GM18505 (cell line): ENCODE results near the gene INF2.

Experiments used
- ATAC-seq: cut with Tn5 transposase; IDR thresholded peaks from one replicate; pipeline ENCODE4 v1.9.1; 2021; ENCODE audit not compliant: unreplicated experiment
- POLR2A ChIP-seq: IDR thresholded peaks from 4 replicates; pipeline ENCODE4 v1.6.1; 2011; ENCODE audit warnings: borderline replicate concordance; ENCODE audit not compliant: insufficient read depth, insufficient read length; ENCODE audit errors: extremely low read depth

Gene INF2

GRCh38 chr14:104752423-104752734, 63.0 kb downstream of the INF2 start:
- TF ChIP-seq POLR2A = peak; percentile 47
- no peak for ATAC-seq

- peak; percentile 76 for TF ChIP-seq POLR2A
- peak; percentile 86 for ATAC-seq
Measured at GRCh38 chr14:104752735-104753527, 63.5 kb downstream of the INF2 start, which contains the start of gene SIVA1. SIVA1 (plus strand) TSS chr14:104753147; CDS start chr14:104753202, 55 bp downstream.

- ATAC-seq = no peak
- TF ChIP-seq POLR2A = no peak
Measured at GRCh38 chr14:104753528-104754212, 64.3 kb downstream of the INF2 start.

- TF ChIP-seq POLR2A = no peak
- ATAC-seq = no peak
Measured at GRCh38 chr14:104754213-104754851, 64.9 kb downstream of the INF2 start.

GRCh38 chr14:104755621-104756020, 66.2 kb downstream of the INF2 start:
- ATAC-seq = no peak
- TF ChIP-seq POLR2A = no peak

- ATAC-seq = no peak
- TF ChIP-seq POLR2A = no peak
Measured at GRCh38 chr14:104756477-104757237, 67.2 kb downstream of the INF2 start.

- no peak for TF ChIP-seq POLR2A
- no peak for ATAC-seq
Measured at GRCh38 chr14:104757238-104757585, 67.8 kb downstream of the INF2 start.

GRCh38 chr14:104757681-104758392, 68.4 kb downstream of the INF2 start:
- ATAC-seq = no peak
- no peak for TF ChIP-seq POLR2A

- no peak for ATAC-seq
- TF ChIP-seq POLR2A = no peak
Measured at GRCh38 chr14:104758981-104759969, 69.9 kb downstream of the INF2 start.

- no peak for ATAC-seq
- no peak for TF ChIP-seq POLR2A
Measured at GRCh38 chr14:104765517-104765916, 76.1 kb downstream of the INF2 start.

GRCh38 chr14:104766256-104766862, 76.9 kb downstream of the INF2 start:
- no peak for ATAC-seq
- no peak for TF ChIP-seq POLR2A
